H9 (cell line): ENCODE measurements around the gene GPC6. TPM values are rescaled to one million over a fixed set of nuclear protein-coding genes. Genes with fewer than 3 reads are reported as not detected.

ENCODE experiments used
- DNase-seq: peaks from one replicate; pipeline ENCODE4 v3.0.0-alpha.2; 2017
- H2AFZ ChIP-seq: one replicate; pipeline ENCODE4 v1.6.1; 2013; ENCODE audit warnings: mild to moderate bottlenecking, low read length, control low read depth, moderate library complexity
- H2AK5ac ChIP-seq: 2 replicates; pipeline ENCODE4 v1.6.1; 2013; ENCODE audit warnings: low read length, control low read depth, mixed read lengths; ENCODE audit not compliant: insufficient read length
- H2BK120ac ChIP-seq: one replicate; pipeline ENCODE4 v1.6.1; 2013; ENCODE audit warnings: low read depth, mild to moderate bottlenecking, low read length, control low read depth, inconsistent platforms; ENCODE audit not compliant: poor library complexity, severe bottlenecking
- H2BK12ac ChIP-seq: 2 replicates; pipeline ENCODE4 v1.6.1; 2013; ENCODE audit warnings: low read length, control low read depth, mixed read lengths, low read depth; ENCODE audit not compliant: insufficient read length
- H2BK15ac ChIP-seq: 2 replicates; pipeline ENCODE4 v1.6.1; 2013; ENCODE audit warnings: low read depth, low read length, control low read depth
- H2BK20ac ChIP-seq: one replicate; pipeline ENCODE4 v1.6.1; 2013; ENCODE audit warnings: low read depth, mild to moderate bottlenecking, low read length, control low read depth, inconsistent platforms; ENCODE audit not compliant: poor library complexity, severe bottlenecking
- H2BK5ac ChIP-seq: 2 replicates; pipeline ENCODE4 v1.6.1; 2013; ENCODE audit warnings: low read length, control low read depth, mixed read lengths; ENCODE audit not compliant: insufficient read length
- H3K14ac ChIP-seq: 2 replicates; pipeline ENCODE4 v1.6.1; 2013; ENCODE audit warnings: low read length, control low read depth; ENCODE audit not compliant: insufficient read depth
- H3K18ac ChIP-seq: 2 replicates; pipeline ENCODE4 v1.6.1; 2013; ENCODE audit warnings: low read depth, mild to moderate bottlenecking, mixed read lengths, low read length, control low read depth; ENCODE audit not compliant: insufficient read length
- H3K23ac ChIP-seq: 2 replicates; pipeline ENCODE4 v1.6.1; 2013; ENCODE audit warnings: low read length, control low read depth, mixed read lengths, low read depth; ENCODE audit not compliant: insufficient read length
- H3K23me2 ChIP-seq: 2 replicates; pipeline ENCODE4 v1.6.1; 2013; ENCODE audit warnings: low read depth, mild to moderate bottlenecking, mixed read lengths, low read length, control low read depth; ENCODE audit not compliant: insufficient read length, poor library complexity, severe bottlenecking
- H3K27ac ChIP-seq: 2 replicates; pipeline ENCODE4 v1.5.1; 2013; ENCODE audit warnings: low read length, control low read depth, mixed read lengths, low read depth; ENCODE audit not compliant: insufficient read length
- H3K27me3 ChIP-seq: 2 replicates; pipeline ENCODE4 v1.6.1; 2013; ENCODE audit warnings: low read length, control low read depth, inconsistent platforms; ENCODE audit not compliant: insufficient read depth
- H3K4ac ChIP-seq: 2 replicates; pipeline ENCODE4 v1.6.1; 2013; ENCODE audit warnings: low read depth, mild to moderate bottlenecking, control low read depth, inconsistent platforms, low read length, moderate library complexity
- H3K4me1 ChIP-seq: 2 replicates; pipeline ENCODE4 v1.6.1; 2013; ENCODE audit warnings: low read length, control low read depth, inconsistent platforms; ENCODE audit not compliant: insufficient read depth
- H3K4me2 ChIP-seq: 2 replicates; pipeline ENCODE4 v1.6.1; 2013; ENCODE audit warnings: low read length, control low read depth, mixed read lengths; ENCODE audit not compliant: insufficient read length, insufficient read depth
- H3K56ac ChIP-seq: 2 replicates; pipeline ENCODE4 v1.6.1; 2013; ENCODE audit warnings: low read depth, mild to moderate bottlenecking, mixed read lengths, low read length, control low read depth; ENCODE audit not compliant: insufficient read length
- H3K79me1 ChIP-seq: 2 replicates; pipeline ENCODE4 v1.6.1; 2013; ENCODE audit warnings: low read depth, mild to moderate bottlenecking, moderate library complexity, low read length, control low read depth, inconsistent platforms; ENCODE audit not compliant: insufficient read depth, poor library complexity, severe bottlenecking
- H3K79me2 ChIP-seq: 2 replicates; pipeline ENCODE4 v1.6.1; 2013; ENCODE audit warnings: low read length, control low read depth, inconsistent platforms; ENCODE audit not compliant: insufficient read depth
- H3K9ac ChIP-seq: 2 replicates; pipeline ENCODE4 v1.6.1; 2013; ENCODE audit warnings: low read length, control low read depth, mixed read lengths; ENCODE audit not compliant: insufficient read length; ENCODE audit errors: extremely low read depth
- H3K9me3 ChIP-seq: one replicate; pipeline ENCODE4 v1.6.1; 2013; ENCODE audit warnings: low read depth, low read length, inconsistent platforms; ENCODE audit not compliant: control insufficient read depth
- H3T11ph ChIP-seq: one replicate; pipeline ENCODE4 v1.6.1; 2013; ENCODE audit warnings: mild to moderate bottlenecking, low read length, control low read depth, inconsistent platforms
- H4K20me1 ChIP-seq: one replicate; pipeline ENCODE4 v1.6.1; 2013; ENCODE audit not compliant: control insufficient read depth, insufficient read length, insufficient read depth
- H4K5ac ChIP-seq: 2 replicates; pipeline ENCODE4 v1.6.1; 2013; ENCODE audit warnings: low read depth, mild to moderate bottlenecking, mixed read lengths, low read length, control low read depth; ENCODE audit not compliant: insufficient read length
- H4K8ac ChIP-seq: replicated peaks from 2 replicates; pipeline ENCODE4 v1.6.1; 2013; ENCODE audit warnings: low read length, control low read depth, mixed read lengths, low read depth; ENCODE audit not compliant: insufficient read length
- H4K91ac ChIP-seq: 2 replicates; pipeline ENCODE4 v1.6.1; 2013; ENCODE audit warnings: low read depth, mild to moderate bottlenecking, moderate library complexity, mixed read lengths, low read length, control low read depth; ENCODE audit not compliant: insufficient read length
- H3K27ac Mint-ChIP-seq, 3 experiments: 2 replicates in 2 of 3; 3 replicates in 1 of 3; pipeline ENCODE4 v1.8.0; 2020 to 2021; ENCODE audit warnings: mixed read lengths in 3 of 3, mild to moderate bottlenecking in 1 of 3, moderate library complexity in 1 of 3
- H3K27me3 Mint-ChIP-seq: 2 replicates; pipeline ENCODE4 v1.8.0; 2021; ENCODE audit warnings: low read depth, mild to moderate bottlenecking, moderate library complexity, mixed read lengths
- H3K36me3 Mint-ChIP-seq, 3 experiments: 2 replicates in 2 of 3; 3 replicates in 1 of 3; pipeline ENCODE4 v1.8.0; 2020 to 2021; ENCODE audit warnings: low read depth in 3 of 3, mixed read lengths in 3 of 3; ENCODE audit not compliant: insufficient read depth in 1 of 3
- H3K4me1 Mint-ChIP-seq, 2 experiments: 2 replicates each; pipeline ENCODE4 v1.8.0; 2020; ENCODE audit warnings: mixed read lengths in 2 of 2
- H3K4me3 Mint-ChIP-seq, 2 experiments: 2 replicates in 1 of 2; 3 replicates in 1 of 2; pipeline ENCODE4 v1.8.0; 2020 to 2021; ENCODE audit warnings: mild to moderate bottlenecking in 2 of 2, mixed read lengths in 2 of 2, moderate library complexity in 1 of 2
- H3K9me3 Mint-ChIP-seq, 2 experiments: 2 replicates in 1 of 2; 3 replicates in 1 of 2; pipeline ENCODE4 v1.8.0; 2020; ENCODE audit warnings: mild to moderate bottlenecking in 2 of 2, mixed read lengths in 2 of 2, moderate library complexity in 1 of 2
- WGBS: extraction: QIAGEN DNeasy Blood & Tissue Kit; methylation state at CpG from one replicate; pipeline ENCODE4 v1.1.7; 2013; ENCODE audit warnings: missing lambda C conversion rate, low lambda C conversion rate, mixed read lengths; ENCODE audit not compliant: insufficient read length; ENCODE audit errors: extremely low coverage; 5-methylcytosine and 5-hydroxymethylcytosine counted together
- total RNA-seq: library from RNA; stranded (reverse); gene quantifications from 2 replicates; pipeline ENCODE4 v1.2.1, GENCODE V29; 2021
- TF ChIP-seq, protein P1 (sequence below): fragments of 200-600 bp; sonication (generic); conservative IDR thresholded peaks from 3 replicates; pipeline ENCODE4 v1.8.0; 2021; ENCODE audit warnings: antibody characterized with exemption, mild to moderate bottlenecking

Gene GPC6
- total RNA-seq, 1 experiment from 2014 or later, result 15.6 TPM

DNA sequence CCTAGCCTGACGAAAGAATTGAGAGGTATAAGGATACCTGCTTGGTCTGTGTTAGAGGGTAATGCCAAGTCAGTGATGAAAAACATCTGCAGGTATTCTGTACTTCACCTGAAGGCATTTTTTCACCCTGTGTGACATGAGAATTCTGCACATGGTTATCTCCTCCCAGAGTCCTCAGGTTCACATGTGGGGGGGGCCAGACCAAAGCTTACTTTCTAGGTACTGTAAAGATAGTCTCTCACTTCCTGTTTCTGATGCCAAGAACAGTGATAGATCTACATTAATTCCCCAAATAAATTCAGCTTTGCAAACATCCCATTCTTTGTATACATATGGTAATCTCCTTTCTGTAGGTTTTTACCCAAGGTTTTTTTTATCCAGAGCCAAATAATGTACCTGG lies 53.4 kb downstream of the GPC6 start:
- H3K4ac ChIP-seq, result no peak overlapping the region
- H3K4me2 ChIP-seq, result no peak overlapping the region
- H2AFZ ChIP-seq, result no peak overlapping the region
- no peak overlapping the region for H3K23ac ChIP-seq
- no peak for DNase-seq
- H4K91ac ChIP-seq, result no peak overlapping the region
- Mint-ChIP-seq H3K4me3 (no peak overlapping the region), H3K36me3 (peaks cover 0 to 4% (median 0%) of the 10 kb centered on the region in 3 experiments; a peak in 1 of 7 replicates), H3K27ac (peak overlapping the region in 2 of 3 experiments; percentile 65 to 74; a peak in 4 of 7 replicates), H3K9me3 (peaks cover 0 to 4% of the 10 kb centered on the region in 2 experiments; a peak in 2 of 5 replicates), H3K4me1 (peaks cover 31 to 43% of the 10 kb centered on the region in 2 experiments), H3K27me3 (no peaks in the 10 kb centered on the region)
- H2BK12ac ChIP-seq, result no peak overlapping the region
- H2BK20ac ChIP-seq, result no peak overlapping the region
- no peak overlapping the region for H4K5ac ChIP-seq
- H3K4me1 ChIP-seq, result peaks cover 5% of the 10 kb centered on the region
- no peak overlapping the region for H3K56ac ChIP-seq
- H3K14ac ChIP-seq, result no peak overlapping the region
- no peaks in the 10 kb centered on the region for H3K79me1 ChIP-seq
- no peak overlapping the region for H2BK15ac ChIP-seq
- WGBS, result no CpG with 5 or more reads among the region's 1 CpG
- H3K18ac ChIP-seq, result no peak overlapping the region
- no peaks in the 10 kb centered on the region for H4K20me1 ChIP-seq
- no peak overlapping the region for H4K8ac ChIP-seq
- H3T11ph ChIP-seq, result no peak overlapping the region
- no peak overlapping the region for H3K27ac ChIP-seq
- H3K9ac ChIP-seq, result no peak overlapping the region
- TF ChIP-seq, protein P1, sequence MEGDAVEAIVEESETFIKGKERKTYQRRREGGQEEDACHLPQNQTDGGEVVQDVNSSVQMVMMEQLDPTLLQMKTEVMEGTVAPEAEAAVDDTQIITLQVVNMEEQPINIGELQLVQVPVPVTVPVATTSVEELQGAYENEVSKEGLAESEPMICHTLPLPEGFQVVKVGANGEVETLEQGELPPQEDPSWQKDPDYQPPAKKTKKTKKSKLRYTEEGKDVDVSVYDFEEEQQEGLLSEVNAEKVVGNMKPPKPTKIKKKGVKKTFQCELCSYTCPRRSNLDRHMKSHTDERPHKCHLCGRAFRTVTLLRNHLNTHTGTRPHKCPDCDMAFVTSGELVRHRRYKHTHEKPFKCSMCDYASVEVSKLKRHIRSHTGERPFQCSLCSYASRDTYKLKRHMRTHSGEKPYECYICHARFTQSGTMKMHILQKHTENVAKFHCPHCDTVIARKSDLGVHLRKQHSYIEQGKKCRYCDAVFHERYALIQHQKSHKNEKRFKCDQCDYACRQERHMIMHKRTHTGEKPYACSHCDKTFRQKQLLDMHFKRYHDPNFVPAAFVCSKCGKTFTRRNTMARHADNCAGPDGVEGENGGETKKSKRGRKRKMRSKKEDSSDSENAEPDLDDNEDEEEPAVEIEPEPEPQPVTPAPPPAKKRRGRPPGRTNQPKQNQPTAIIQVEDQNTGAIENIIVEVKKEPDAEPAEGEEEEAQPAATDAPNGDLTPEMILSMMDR, result no peak
- no peaks in the 10 kb centered on the region for H3K23me2 ChIP-seq
- peaks cover 2% of the 10 kb centered on the region; the same call in 1 of the 2 replicates for H3K79me2 ChIP-seq
- H3K9me3 ChIP-seq, result no peaks in the 10 kb centered on the region
- no peak overlapping the region for H2BK5ac ChIP-seq
- no peaks in the 10 kb centered on the region for H3K27me3 ChIP-seq
- no peak overlapping the region for H2BK120ac ChIP-seq
- H2AK5ac ChIP-seq, result no peak overlapping the region
